Endothelial cell of umbilical vein (primary cell): ENCODE data around the gene AJAP1.

Experiments used
- JUN ChIP-seq: IDR thresholded peaks from 2 replicates; pipeline ENCODE4 v1.6.1; 2011; ENCODE audit warnings: borderline replicate concordance, low read depth; ENCODE audit not compliant: insufficient read length, insufficient read depth
- TF ChIP-seq, protein P1 (sequence below), 2 donors: IDR thresholded peaks; 1 replicate in 1 of 2; 2 replicates in 1 of 2; pipeline ENCODE4 v1.5.1; 2011; ENCODE audit warnings: low read length in 2 of 2, mild to moderate bottlenecking in 2 of 2, moderate library complexity in 2 of 2, control low read depth in 1 of 2, inconsistent platforms in 1 of 2, low read depth in 1 of 2; ENCODE audit not compliant: insufficient read depth in 1 of 2; ENCODE audit errors: extremely low read depth in 1 of 2

DNA sequence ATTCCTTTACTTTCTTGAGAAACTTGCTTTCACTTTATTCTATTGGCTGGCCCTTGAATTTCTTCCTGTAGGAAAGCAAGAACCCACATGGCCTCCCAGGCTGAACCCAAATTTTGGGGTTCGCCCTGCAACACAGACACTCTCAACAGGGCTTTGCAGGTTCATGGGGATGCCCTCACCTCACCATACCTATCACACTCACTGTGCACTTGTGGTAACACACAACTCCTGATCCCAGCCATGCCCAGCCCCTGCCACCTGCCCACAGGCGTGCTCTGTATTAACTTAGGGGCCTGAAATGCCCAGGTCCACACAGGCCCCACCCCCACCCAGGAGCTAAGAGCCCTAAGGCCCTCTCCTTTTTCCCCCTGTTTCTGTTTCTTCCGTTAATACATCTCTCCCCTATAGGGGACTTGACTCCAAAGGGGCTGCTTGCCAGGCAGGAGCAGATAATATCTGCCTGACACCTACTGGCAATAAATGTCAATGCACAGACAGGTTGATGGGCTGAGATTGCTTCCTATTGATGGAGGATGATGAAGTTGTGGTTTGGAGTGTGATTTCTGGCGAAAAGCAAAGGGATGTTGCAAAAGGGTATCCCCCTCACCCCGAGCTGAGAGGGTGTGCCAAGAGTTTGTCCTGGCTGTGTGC is 171.5 kb downstream of the AJAP1 start:
- TF ChIP-seq, protein P1, sequence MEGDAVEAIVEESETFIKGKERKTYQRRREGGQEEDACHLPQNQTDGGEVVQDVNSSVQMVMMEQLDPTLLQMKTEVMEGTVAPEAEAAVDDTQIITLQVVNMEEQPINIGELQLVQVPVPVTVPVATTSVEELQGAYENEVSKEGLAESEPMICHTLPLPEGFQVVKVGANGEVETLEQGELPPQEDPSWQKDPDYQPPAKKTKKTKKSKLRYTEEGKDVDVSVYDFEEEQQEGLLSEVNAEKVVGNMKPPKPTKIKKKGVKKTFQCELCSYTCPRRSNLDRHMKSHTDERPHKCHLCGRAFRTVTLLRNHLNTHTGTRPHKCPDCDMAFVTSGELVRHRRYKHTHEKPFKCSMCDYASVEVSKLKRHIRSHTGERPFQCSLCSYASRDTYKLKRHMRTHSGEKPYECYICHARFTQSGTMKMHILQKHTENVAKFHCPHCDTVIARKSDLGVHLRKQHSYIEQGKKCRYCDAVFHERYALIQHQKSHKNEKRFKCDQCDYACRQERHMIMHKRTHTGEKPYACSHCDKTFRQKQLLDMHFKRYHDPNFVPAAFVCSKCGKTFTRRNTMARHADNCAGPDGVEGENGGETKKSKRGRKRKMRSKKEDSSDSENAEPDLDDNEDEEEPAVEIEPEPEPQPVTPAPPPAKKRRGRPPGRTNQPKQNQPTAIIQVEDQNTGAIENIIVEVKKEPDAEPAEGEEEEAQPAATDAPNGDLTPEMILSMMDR (IDR thresholded peaks at IDR 0.05; ENCODE audit: extremely low read depth in 1 of 2, insufficient read depth in 1 of 2, low read depth in 1 of 2, low read length in 2 of 2): no peak
- no peak for TF ChIP-seq JUN
